Esophagus muscularis mucosa (tissue), 4 donors: ENCODE results near the gene SLC10A2. TPM values are rescaled to one million over a fixed set of nuclear protein-coding genes. Genes with fewer than 3 reads are reported as not detected.

Source experiments
- DNase-seq: peaks from one replicate; pipeline ENCODE4 v3.0.0-alpha.2; 2017; ENCODE audit errors: extremely low spot score
- H3K27ac ChIP-seq, 4 donors: fragments of 200-600 bp; sonication (generic); replicated peaks in 1 of 4; 1 replicate in 3 of 4; 2 replicates in 1 of 4; pipeline ENCODE4 v1.5.1; 2016 to 2019; ENCODE audit warnings: mild to moderate bottlenecking in 1 of 4
- H3K27me3 ChIP-seq, 4 donors: fragments of 200-600 bp; sonication (generic); one replicate each; pipeline versions ENCODE4 v1.5.1 to v1.6.0; 2016 to 2019
- H3K36me3 ChIP-seq, 4 donors: fragments of 200-600 bp; sonication (generic); one replicate each; pipeline ENCODE4 v1.5.1; 2016 to 2019
- H3K4me1 ChIP-seq, 4 donors: fragments of 200-600 bp; sonication (generic); one replicate each; pipeline ENCODE4 v1.5.1; 2016 to 2019
- H3K4me3 ChIP-seq, 4 donors: fragments of 200-600 bp; sonication (generic); 1 replicate in 2 of 4; 2 replicates in 2 of 4; pipeline ENCODE4 v1.5.1; 2016 to 2019; ENCODE audit warnings: mild to moderate bottlenecking in 4 of 4, moderate library complexity in 1 of 4
- H3K9me3 ChIP-seq, 4 donors: fragments of 200-600 bp; sonication (generic); 1 replicate in 3 of 4; 2 replicates in 1 of 4; pipeline ENCODE4 v1.5.1; 2016 to 2019
- EP300 ChIP-seq: sonication (generic); formaldehyde crosslinking; IDR thresholded peaks from one replicate; pipeline ENCODE4 v1.6.1; 2017; ENCODE audit warnings: antibody characterized with exemption
- POLR2A ChIP-seq: fragments of 450-650 bp; IDR thresholded peaks from one replicate; pipeline ENCODE4 v1.6.1; 2017; ENCODE audit warnings: antibody characterized with exemption, moderate library complexity, mild to moderate bottlenecking, low read depth
- POLR2AphosphoS5 ChIP-seq, 2 donors: sonication (generic); formaldehyde crosslinking; IDR thresholded peaks; one replicate each; pipeline ENCODE4 v1.6.1; 2017; ENCODE audit warnings: antibody characterized with exemption in 2 of 2
- WGBS: methylation state at CpG from one replicate; pipeline ENCODE4 v1.1.5; 2018; 5-methylcytosine and 5-hydroxymethylcytosine counted together
- intact Hi-C: fragments of 100-400 bp; cut with DNase I; formaldehyde crosslinking; loops from one replicate; pipeline ENCODE4 v1.15.1; 2023
- total RNA-seq, 4 donors: library from RNA; depleted of rRNA; stranded (reverse); fragments of >200 nt; gene quantifications; one replicate each; pipeline versions ENCODE4 v1.1.0 to v1.2.1, GENCODE V29; 2016
- TF ChIP-seq, protein P1 (sequence below), 3 experiments: fragments of 200-600 bp in 2 of 3; fragments of 450-650 bp in 1 of 3; sonication (generic) in 2 of 3; IDR thresholded peaks; one replicate each; pipeline ENCODE4 v1.5.1; 2017 to 2019; ENCODE audit warnings: antibody characterized with exemption in 3 of 3, mild to moderate bottlenecking in 2 of 3, moderate library complexity in 1 of 3

SLC10A2 gene
- total RNA-seq, 4 donors from 2014 or later, result not detected

DNA sequence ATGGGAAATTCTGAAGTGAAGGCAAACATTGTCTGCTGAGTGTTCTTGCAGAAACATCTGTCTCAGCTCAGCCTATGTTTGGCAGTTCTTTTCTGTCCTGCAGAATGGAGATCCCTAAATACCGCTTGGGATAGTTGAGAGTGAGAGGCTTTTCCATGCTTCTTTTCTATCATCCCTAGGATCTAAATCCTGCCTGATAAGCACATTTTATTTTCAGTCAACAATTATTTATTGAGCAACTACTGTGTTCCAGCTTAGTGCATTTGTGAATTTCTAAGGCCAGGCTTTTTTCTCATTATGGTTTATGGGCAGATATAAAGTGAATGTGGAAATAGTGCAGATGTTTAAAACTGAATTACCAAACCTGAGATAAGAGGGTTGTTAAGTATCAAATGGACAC is 62.6 kb downstream of the SLC10A2 start:
- Histone ChIP-seq H3K27ac (no peak overlapping the region), H3K4me1 (no peaks in the 10 kb centered on the region), H3K9me3 (no peaks in the 10 kb centered on the region), H3K36me3 (no peaks in the 10 kb centered on the region), H3K4me3 (no peak overlapping the region), H3K27me3 (no peaks in the 10 kb centered on the region)
- intact Hi-C loops, result no loop called here
- no peak for DNase-seq
- TF ChIP-seq, protein P1, sequence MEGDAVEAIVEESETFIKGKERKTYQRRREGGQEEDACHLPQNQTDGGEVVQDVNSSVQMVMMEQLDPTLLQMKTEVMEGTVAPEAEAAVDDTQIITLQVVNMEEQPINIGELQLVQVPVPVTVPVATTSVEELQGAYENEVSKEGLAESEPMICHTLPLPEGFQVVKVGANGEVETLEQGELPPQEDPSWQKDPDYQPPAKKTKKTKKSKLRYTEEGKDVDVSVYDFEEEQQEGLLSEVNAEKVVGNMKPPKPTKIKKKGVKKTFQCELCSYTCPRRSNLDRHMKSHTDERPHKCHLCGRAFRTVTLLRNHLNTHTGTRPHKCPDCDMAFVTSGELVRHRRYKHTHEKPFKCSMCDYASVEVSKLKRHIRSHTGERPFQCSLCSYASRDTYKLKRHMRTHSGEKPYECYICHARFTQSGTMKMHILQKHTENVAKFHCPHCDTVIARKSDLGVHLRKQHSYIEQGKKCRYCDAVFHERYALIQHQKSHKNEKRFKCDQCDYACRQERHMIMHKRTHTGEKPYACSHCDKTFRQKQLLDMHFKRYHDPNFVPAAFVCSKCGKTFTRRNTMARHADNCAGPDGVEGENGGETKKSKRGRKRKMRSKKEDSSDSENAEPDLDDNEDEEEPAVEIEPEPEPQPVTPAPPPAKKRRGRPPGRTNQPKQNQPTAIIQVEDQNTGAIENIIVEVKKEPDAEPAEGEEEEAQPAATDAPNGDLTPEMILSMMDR (IDR thresholded peaks at IDR 0.05), result no peak
- TF ChIP-seq POLR2AphosphoS5 (IDR thresholded peaks at IDR 0.05) (no peak), POLR2A (no peak), EP300 (no peak)
- 57% methylated on average over 1 of the region's 1 CpG for WGBS

DNA sequence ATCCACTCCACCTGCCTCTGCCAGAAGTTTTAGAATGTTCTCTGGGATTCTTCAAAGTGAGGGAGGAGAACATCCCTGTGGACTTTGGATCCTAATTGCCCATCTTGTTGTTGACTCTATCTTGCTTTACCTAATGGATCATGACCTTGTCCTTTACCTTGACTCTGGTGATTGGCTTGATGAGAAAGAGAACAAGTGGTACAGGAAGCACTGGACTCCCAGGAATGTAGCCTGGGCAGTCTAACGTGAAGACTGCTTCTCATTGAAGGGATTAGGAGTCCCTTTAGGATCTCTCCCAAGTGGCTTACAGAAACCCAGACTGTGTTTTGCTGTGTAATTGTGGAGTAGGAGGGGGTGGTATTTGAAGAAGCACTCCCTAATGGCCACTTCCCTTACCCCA is 63.9 kb downstream of the SLC10A2 start:
- no peak for TF ChIP-seq POLR2AphosphoS5 (IDR thresholded peaks at IDR 0.05)
- TF ChIP-seq, protein P1 (IDR thresholded peaks at IDR 0.05), result no peak
- TF ChIP-seq EP300, result no peak
- TF ChIP-seq POLR2A, result no peak
- Histone ChIP-seq H3K27me3 (no peaks in the 10 kb centered on the region), H3K36me3 (no peaks in the 10 kb centered on the region), H3K27ac (no peak overlapping the region), H3K9me3 (no peaks in the 10 kb centered on the region), H3K4me1 (no peaks in the 10 kb centered on the region), H3K4me3 (no peak overlapping the region)
- no peak for DNase-seq
- intact Hi-C loops, result no loop called here
- WGBS, result 73% methylated on average over 1 of the region's 1 CpG

DNA sequence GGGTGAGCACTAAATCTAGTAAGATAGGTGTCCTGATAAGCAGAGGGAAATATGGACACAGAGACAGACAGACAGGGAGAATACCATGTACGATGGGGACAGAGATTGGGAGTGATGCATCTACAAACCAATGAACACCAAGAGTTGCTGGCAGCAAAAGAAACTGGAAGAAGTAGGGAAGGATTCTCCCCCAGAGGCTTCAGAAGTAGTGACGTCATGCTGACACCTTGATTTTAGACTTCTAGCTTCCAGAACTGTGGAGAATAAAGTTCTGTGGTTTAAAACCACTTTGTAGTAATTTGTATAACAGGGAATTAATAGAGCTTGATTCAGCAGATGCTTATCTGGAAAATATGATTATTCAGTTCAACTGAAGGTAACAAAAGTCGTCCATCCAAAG is 66.1 kb downstream of the SLC10A2 start:
- Histone ChIP-seq H3K27me3 (no peaks in the 10 kb centered on the region), H3K4me1 (no peaks in the 10 kb centered on the region), H3K36me3 (no peaks in the 10 kb centered on the region), H3K9me3 (peaks cover 0 to 3% (median 0%) of the 10 kb centered on the region in 4 donors), H3K4me3 (no peak overlapping the region), H3K27ac (no peak overlapping the region)
- WGBS, result 92% methylated on average over 3 of the region's 3 CpGs
- DNase-seq, result no peak
- TF ChIP-seq EP300 (no peak), POLR2AphosphoS5 (IDR thresholded peaks at IDR 0.05) (no peak), POLR2A (no peak)
- TF ChIP-seq, protein P1 (IDR thresholded peaks at IDR 0.05), result no peak
- intact Hi-C loops, result no loop called here

DNA sequence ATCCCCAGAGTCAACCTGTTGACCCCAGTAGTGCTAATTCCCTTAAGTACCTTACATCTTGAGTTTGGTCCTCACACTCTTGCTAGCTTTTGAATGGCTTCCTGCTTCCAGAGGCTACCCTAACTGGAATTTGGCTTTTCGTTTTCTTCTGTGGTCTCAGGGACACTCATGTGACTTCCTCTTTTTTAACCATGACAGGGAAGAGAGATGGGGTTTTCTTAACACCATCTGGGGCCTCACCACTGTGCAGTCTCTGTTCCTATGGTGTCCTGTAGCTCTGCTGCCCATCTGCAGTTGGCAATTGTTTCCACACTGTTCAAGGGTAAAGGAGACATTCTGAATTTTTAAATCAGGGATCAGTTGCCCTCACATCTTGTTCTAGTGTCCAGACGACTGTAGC is 66.7 kb downstream of the SLC10A2 start:
- intact Hi-C loops, result no loop called here

More for the DNA sequence above, 66.7 kb downstream of the SLC10A2 start:
- 60% methylated on average over 2 of the region's 2 CpGs for WGBS
- Histone ChIP-seq H3K9me3 (peaks cover 0 to 6% (median 0%) of the 10 kb centered on the region in 4 donors), H3K36me3 (no peaks in the 10 kb centered on the region), H3K27me3 (no peaks in the 10 kb centered on the region), H3K4me1 (no peaks in the 10 kb centered on the region), H3K27ac (no peak overlapping the region), H3K4me3 (no peak overlapping the region)
- no peak for DNase-seq
- TF ChIP-seq POLR2A (no peak), POLR2AphosphoS5 (IDR thresholded peaks at IDR 0.05) (no peak), EP300 (no peak)
- TF ChIP-seq, protein P1 (IDR thresholded peaks at IDR 0.05), result no peak

Other genes with a start within 250 kb of the SLC10A2 start
- 10 to 100 TPM; 36.1 to 61.0 (median 44.0) TPM for gene ERCC5, start 220.4 kb downstream of the SLC10A2 start, total RNA-seq